Lower lobe of right lung (tissue), 2 donors: ENCODE results near the gene SYT1. TPM values are rescaled to one million over a fixed set of nuclear protein-coding genes. Genes with fewer than 3 reads are reported as not detected.

Experiments
- ATAC-seq, 2 donors: fragments of 200-7000 bp; cut with Tn5 transposase; one replicate each; pipeline ENCODE4 v1.9.1; 2020 to 2022; ENCODE audit warnings: mild to moderate bottlenecking in 2 of 2, moderate library complexity in 2 of 2
- DNase-seq: peaks from one replicate; pipeline ENCODE4 v3.0.0-alpha.2; 2020
- H3K27ac ChIP-seq: fragments of 200-600 bp; one replicate; pipeline ENCODE4 v1.8.0; 2022
- H3K27me3 ChIP-seq: fragments of 200-600 bp; one replicate; pipeline ENCODE4 v1.8.0; 2022; ENCODE audit warnings: low read depth
- H3K36me3 ChIP-seq: fragments of 200-600 bp; one replicate; pipeline ENCODE4 v1.8.0; 2022; ENCODE audit warnings: mild to moderate bottlenecking
- H3K4me1 ChIP-seq: fragments of 200-600 bp; one replicate; pipeline ENCODE4 v1.8.0; 2022
- H3K4me3 ChIP-seq: fragments of 200-600 bp; one replicate; pipeline ENCODE4 v1.8.0; 2022; ENCODE audit warnings: mild to moderate bottlenecking
- H3K9me3 ChIP-seq: fragments of 200-600 bp; one replicate; pipeline ENCODE4 v1.8.0; 2022
- CTCF ChIP-seq: fragments of 200-600 bp; IDR thresholded peaks from one replicate; pipeline ENCODE4 v1.8.0; 2022; ENCODE audit warnings: antibody characterized with exemption, mild to moderate bottlenecking
- intact Hi-C: fragments of 100-400 bp; cut with DNase I; formaldehyde crosslinking; loops from one replicate; pipeline ENCODE4 v1.11.0; 2022
- total RNA-seq: library from RNA; stranded (reverse); fragmentation: NEBNext Ultra II Directional; extraction: Animal tissue kit (Norgen Biotek cat#: 25700); gene quantifications from one replicate; pipeline ENCODE4 v1.2.1, GENCODE V29; 2021
- donor health status: DM: no; HTN: yes; CAD: no; lungs with severe emphysema.

SYT1 gene
- total RNA-seq, 1 donor from 2014 or later, result 0.95 TPM

GRCh38 chr12:79000501-79000900, 135.9 kb downstream of the SYT1 start:
- DNase-seq (no peak), ATAC-seq (no peak)
- TF ChIP-seq CTCF, result no peak
- H3K9me3 ChIP-seq, result no peaks in the 10 kb centered on the region
- intact Hi-C loops, result no loop called here
- no peak overlapping the region for H3K4me3 ChIP-seq
- no peaks in the 10 kb centered on the region for H3K4me1 ChIP-seq
- H3K27me3 ChIP-seq, result no peaks in the 10 kb centered on the region
- H3K27ac ChIP-seq, result no peak overlapping the region
- no peaks in the 10 kb centered on the region for H3K36me3 ChIP-seq

GRCh38 chr12:79001404-79001803, 136.8 kb downstream of the SYT1 start:
- Histone ChIP-seq H3K4me1 (no peaks in the 10 kb centered on the region), H3K27me3 (no peaks in the 10 kb centered on the region), H3K36me3 (no peaks in the 10 kb centered on the region), H3K4me3 (no peak overlapping the region), H3K9me3 (no peaks in the 10 kb centered on the region), H3K27ac (no peak overlapping the region)
- ATAC-seq (no peak), DNase-seq (no peak)
- intact Hi-C loops, result no loop called here
- TF ChIP-seq CTCF, result no peak

GRCh38 chr12:79006306-79006705, 141.7 kb downstream of the SYT1 start:
- no peak overlapping the region for H3K27ac ChIP-seq
- no peak overlapping the region for H3K4me3 ChIP-seq
- H3K9me3 ChIP-seq, result no peaks in the 10 kb centered on the region
- TF ChIP-seq CTCF, result no peak
- ATAC-seq (no peak), DNase-seq (no peak)
- H3K27me3 ChIP-seq, result no peaks in the 10 kb centered on the region
- intact Hi-C loops, result no loop called here
- no peaks in the 10 kb centered on the region for H3K4me1 ChIP-seq
- H3K36me3 ChIP-seq, result no peaks in the 10 kb centered on the region

- intact Hi-C loops, result no loop called here
- no peak for ATAC-seq
- TF ChIP-seq CTCF, result no peak
Measured at GRCh38 chr12:79008591-79008990, 144.0 kb downstream of the SYT1 start.

GRCh38 chr12:79012636-79013035, 148.1 kb downstream of the SYT1 start:
- ATAC-seq (no peak), DNase-seq (no peak)
- Histone ChIP-seq H3K4me3 (no peak overlapping the region), H3K36me3 (no peaks in the 10 kb centered on the region), H3K27ac (no peak overlapping the region), H3K4me1 (no peaks in the 10 kb centered on the region), H3K9me3 (no peaks in the 10 kb centered on the region), H3K27me3 (no peaks in the 10 kb centered on the region)
- intact Hi-C loops, result no loop called here
- TF ChIP-seq CTCF, result no peak

More at GRCh38 chr12:79008591-79008990, 144.0 kb downstream of the SYT1 start:
- no peak overlapping the region for H3K4me3 ChIP-seq
- H3K27ac ChIP-seq, result no peak overlapping the region
- no peaks in the 10 kb centered on the region for H3K27me3 ChIP-seq
- DNase-seq, result no peak
- no peaks in the 10 kb centered on the region for H3K36me3 ChIP-seq
- H3K4me1 ChIP-seq, result no peaks in the 10 kb centered on the region
- no peaks in the 10 kb centered on the region for H3K9me3 ChIP-seq

GRCh38 chr12:79016181-79016580, 151.6 kb downstream of the SYT1 start:
- intact Hi-C loops, result no loop called here

More at GRCh38 chr12:79016181-79016580, 151.6 kb downstream of the SYT1 start:
- TF ChIP-seq CTCF, result no peak
- Histone ChIP-seq H3K36me3 (no peaks in the 10 kb centered on the region), H3K4me3 (no peak overlapping the region), H3K9me3 (no peaks in the 10 kb centered on the region), H3K27ac (no peak overlapping the region), H3K4me1 (no peaks in the 10 kb centered on the region), H3K27me3 (no peaks in the 10 kb centered on the region)
- no peak for DNase-seq
- ATAC-seq, result no peak
